K562 (cell line): ENCODE results near the gene CLIP2.

Source experiments
- CREB1 ChIP-seq, 2 experiments: sonication (generic) in 1 of 2; formaldehyde crosslinking in 1 of 2; IDR thresholded peaks; 2 replicates each; pipeline versions ENCODE4 v1.6.1 to v1.8.0; 2012 to 2022; ENCODE audit warnings: inconsistent platforms in 1 of 2, mild to moderate bottlenecking in 1 of 2, missing genetic modification reagents in 1 of 2, moderate library complexity in 1 of 2
- DNMT1 ChIP-seq: fragments of 450-650 bp; IDR thresholded peaks from 2 replicates; pipeline ENCODE4 v1.6.1; 2016; ENCODE audit warnings: antibody characterized with exemption, mild to moderate bottlenecking
- MXI1 ChIP-seq: IDR thresholded peaks from 2 replicates; pipeline ENCODE4 v1.6.1; 2011; ENCODE audit warnings: low read depth, mild to moderate bottlenecking, improper control_type of control experiment, low read length
- POLR2AphosphoS2 ChIP-seq: IDR thresholded peaks from 2 replicates; pipeline ENCODE4 v1.6.1; 2012; ENCODE audit warnings: low read length, improper control_type of control experiment
- RCOR1 ChIP-seq, 2 experiments: IDR thresholded peaks; 2 replicates each; pipeline ENCODE4 v1.6.1; 2012; ENCODE audit warnings: low read depth in 2 of 2, low read length in 2 of 2, borderline replicate concordance in 1 of 2, improper control_type of control experiment in 1 of 2
- TAF1 ChIP-seq: IDR thresholded peaks from 2 replicates; pipeline ENCODE4 v1.6.1; 2011; ENCODE audit warnings: mild to moderate bottlenecking, low read length, moderate library complexity; ENCODE audit not compliant: insufficient read depth, control insufficient read depth, severe bottlenecking; ENCODE audit errors: extremely low read depth
- TCF7 ChIP-seq: sonication (generic); IDR thresholded peaks from 2 replicates; pipeline ENCODE4 v1.6.1; 2016; ENCODE audit warnings: antibody characterized with exemption, borderline replicate concordance
- TRIM28 ChIP-seq: fragments of 450-650 bp; IDR thresholded peaks from 2 replicates; pipeline ENCODE4 v1.6.1; 2017

DNA sequence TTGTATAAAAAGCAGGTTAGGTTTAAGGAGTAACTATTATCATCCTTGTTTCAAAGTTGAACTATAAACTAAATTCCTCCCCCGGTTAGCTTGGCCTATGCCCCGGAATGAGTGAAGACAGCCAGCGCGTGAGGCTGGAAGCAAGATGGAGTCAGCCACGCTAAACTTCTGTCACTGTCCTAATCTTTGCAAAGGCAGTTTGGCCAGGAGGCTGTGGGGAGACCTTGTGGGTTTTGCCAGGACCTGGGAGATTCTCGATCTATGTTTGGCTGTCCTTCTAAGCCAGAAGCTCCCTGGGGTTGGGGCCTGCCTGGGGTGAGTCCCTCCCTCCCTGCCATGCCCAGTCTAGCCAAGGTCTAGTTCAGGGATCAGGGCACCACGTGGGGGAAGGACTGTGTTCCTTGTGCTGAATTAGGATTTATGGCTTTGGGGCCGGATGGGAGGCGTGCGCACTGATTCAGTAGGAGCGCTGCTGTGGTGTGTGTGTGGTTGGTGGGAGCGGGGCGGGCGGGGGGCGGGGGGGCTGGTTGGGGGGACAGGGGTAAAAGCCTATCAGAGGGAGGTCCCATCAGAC lies 163.6 kb downstream of the CLIP2 start:
- no peak for TF ChIP-seq RCOR1 (IDR thresholded peaks at IDR 0.05; ENCODE audit: borderline replicate concordance in 1 of 2, low read depth in 2 of 2, low read length in 2 of 2)
- no peak for TF ChIP-seq MXI1
- TF ChIP-seq TAF1: no peak
- no peak for TF ChIP-seq TCF7
- TF ChIP-seq CREB1 (IDR thresholded peaks at IDR 0.05): no peak
- no peak for TF ChIP-seq CREB1 (CRISPR knock-in tag; IDR thresholded peaks at IDR 0.05)
- TF ChIP-seq DNMT1: no peak
- TF ChIP-seq TRIM28: no peak
- no peak for TF ChIP-seq POLR2AphosphoS2
